GM15510 (cell line): Measurements from ENCODE around the gene SLC25A39.

ENCODE experiments used
- POLR2A ChIP-seq: IDR thresholded peaks from 3 replicates; pipeline ENCODE4 v1.6.1; 2011; ENCODE audit warnings: borderline replicate concordance; ENCODE audit not compliant: insufficient read length; ENCODE audit errors: extremely low read depth

The SLC25A39 gene

DNA sequence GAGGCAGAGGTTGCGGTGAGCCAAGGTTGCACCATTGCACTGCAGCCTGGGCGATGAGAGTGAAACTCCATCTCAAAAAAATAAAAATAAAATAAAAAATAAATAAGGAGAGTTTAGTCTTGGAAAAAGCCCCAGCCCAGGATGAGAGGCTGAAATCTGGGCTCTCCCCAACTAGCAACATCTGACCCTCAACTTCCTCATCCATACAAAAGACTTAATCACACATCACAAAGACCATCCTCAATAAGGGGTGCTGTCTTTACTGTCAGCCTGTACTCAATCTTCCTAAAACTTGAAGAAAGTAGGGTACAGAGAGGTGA is 45.3 kb downstream of the SLC25A39 start:
- TF ChIP-seq POLR2A: no peak

DNA sequence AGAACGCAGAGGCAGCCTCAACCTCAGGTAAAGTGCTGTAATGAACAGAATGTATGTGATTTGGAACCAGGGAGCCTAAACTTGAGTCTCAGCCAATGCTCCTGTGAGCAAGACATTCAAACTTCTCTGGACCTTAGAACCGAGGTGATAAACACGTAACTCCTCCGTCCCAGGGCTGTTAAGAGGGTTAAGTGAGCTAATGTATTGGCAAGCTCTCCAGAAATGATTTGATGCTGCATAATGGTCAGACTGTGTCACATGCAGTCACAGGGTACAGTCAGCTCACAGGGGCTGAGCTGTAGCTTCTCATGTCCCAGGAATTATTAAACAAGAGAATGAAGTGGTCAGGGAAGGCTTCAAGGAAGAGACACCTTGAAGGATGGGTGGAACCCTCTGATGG is 46.6 kb downstream of the SLC25A39 start:
- no peak for TF ChIP-seq POLR2A

- TF ChIP-seq POLR2A: no peak
Measured at GRCh38 chr17:44273607-44274006, 51.0 kb downstream of the SLC25A39 start.

GRCh38 chr17:44272954-44273353 is 51.7 kb downstream of the SLC25A39 start:
- no peak for TF ChIP-seq POLR2A

DNA sequence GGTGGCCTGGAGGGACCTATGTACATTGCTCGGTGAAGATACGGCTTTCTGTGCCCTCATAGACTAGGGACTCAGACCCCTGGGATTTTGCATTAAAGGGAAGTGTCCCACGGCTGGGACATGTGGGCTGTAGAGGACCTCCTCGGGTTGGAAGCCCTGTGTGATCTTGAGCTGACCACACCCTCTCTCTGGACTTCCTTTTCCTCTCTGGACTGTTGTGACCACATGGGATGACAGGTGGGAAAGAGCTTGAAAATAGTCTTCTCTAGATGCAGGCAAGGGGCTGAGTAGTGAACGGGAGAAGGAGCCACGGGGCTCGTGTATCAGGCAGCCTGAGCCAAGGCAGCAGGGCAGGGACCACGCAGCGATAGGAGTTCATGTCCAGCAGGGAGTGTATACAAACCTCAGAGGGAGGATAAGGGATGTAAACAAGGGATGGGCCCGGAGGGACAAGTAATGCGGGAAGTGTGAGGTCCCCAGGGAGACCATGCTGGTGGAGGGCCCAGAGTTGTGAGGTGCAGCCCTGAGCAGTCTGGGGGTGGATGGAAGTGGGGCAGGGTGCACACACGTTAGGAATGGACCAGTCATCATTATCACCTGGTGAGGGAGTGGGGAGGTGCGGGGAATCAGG is 52.2 kb downstream of the SLC25A39 start:
- no peak for TF ChIP-seq POLR2A
